Stimulated activated CD4-positive, alpha-beta T cell treated with anti-CD3 and anti-CD28 coated beads, Interleukin-4, amount 100 ng/mL, for 48 hours (primary cell): ENCODE measurements around the gene CCDC154.

ENCODE experiments used
- DNase-seq, 2 donors: peaks; one replicate each; pipeline ENCODE4 v3.0.0-alpha.2; 2020; ENCODE audit warnings: low read depth in 2 of 2

Gene CCDC154

GRCh38 chr16:1436731-1437355, 7.5 kb downstream of the CCDC154 start:
- DNase-seq = no peak

GRCh38 chr16:1435921-1436697, 8.2 kb downstream of the CCDC154 start:
- no peak for DNase-seq

- no peak for DNase-seq
Measured at GRCh38 chr16:1434644-1435592, 9.4 kb downstream of the CCDC154 start.

- DNase-seq = no peak
Measured at GRCh38 chr16:1433756-1434155, 10.6 kb downstream of the CCDC154 start.

GRCh38 chr16:1433263-1433560, 11.1 kb downstream of the CCDC154 start:
- DNase-seq = no peak

- no peak for DNase-seq
Measured at GRCh38 chr16:1432388-1433262, 11.7 kb downstream of the CCDC154 start.

GRCh38 chr16:1431497-1432270, 12.7 kb downstream of the CCDC154 start:
- no peak for DNase-seq

GRCh38 chr16:1430759-1431496, 13.4 kb downstream of the CCDC154 start, which contains the start of gene PERCC1:
Gene PERCC1, plus strand, starts transcription at chr16:1431078. Its CDS starts 1,516 bp downstream, at chr16:1432594.
- no peak for DNase-seq

- DNase-seq = no peak
Measured at GRCh38 chr16:1430214-1430758, 14.1 kb downstream of the CCDC154 start.

GRCh38 chr16:1429631-1430030, 14.7 kb downstream of the CCDC154 start:
- no peak for DNase-seq

- no peak for DNase-seq
Measured at GRCh38 chr16:1429012-1429411, 15.3 kb downstream of the CCDC154 start.

- peak; percentile 43 to 54 for DNase-seq
Measured at GRCh38 chr16:1428511-1428910, 15.8 kb downstream of the CCDC154 start.

GRCh38 chr16:1427473-1428461, 16.6 kb downstream of the CCDC154 start:
- DNase-seq = no peak

- DNase-seq = no peak
Measured at GRCh38 chr16:1426734-1427471, 17.5 kb downstream of the CCDC154 start.

GRCh38 chr16:1425616-1426370, 18.6 kb downstream of the CCDC154 start:
- no peak for DNase-seq

- DNase-seq = no peak
Measured at GRCh38 chr16:1424028-1424427, 20.3 kb downstream of the CCDC154 start.

GRCh38 chr16:1422076-1422475, 22.3 kb downstream of the CCDC154 start:
- no peak for DNase-seq
